BE2C (cell line): ENCODE measurements around the gene PDE6B.

ENCODE experiments used
- DNase-seq: peaks from one replicate; pipeline ENCODE4 v3.0.0-alpha.2; 2020
- H3K27me3 ChIP-seq: fragments of 250-450 bp; sonication (Bioruptor Pico); 2 replicates; pipeline ENCODE4 v1.5.1; 2020; ENCODE audit warnings: mild to moderate bottlenecking
- H3K36me3 ChIP-seq: fragments of 250-450 bp; sonication (Bioruptor Pico); 2 replicates; pipeline ENCODE4 v1.5.1; 2020; ENCODE audit warnings: mild to moderate bottlenecking
- H3K4me1 ChIP-seq: fragments of 250-450 bp; sonication (Bioruptor Pico); 2 replicates; pipeline ENCODE4 v1.5.1; 2020
- H3K4me3 ChIP-seq: 2 replicates; pipeline ENCODE4 v1.5.1; 2011; ENCODE audit warnings: low read depth, low read length
- H3K9me3 ChIP-seq: fragments of 250-450 bp; sonication (Bioruptor Pico); 2 replicates; pipeline ENCODE4 v1.5.1; 2020
- TF ChIP-seq, protein P1 (sequence below): IDR thresholded peaks from 2 replicates; pipeline ENCODE4 v1.5.1; 2012; ENCODE audit warnings: mild to moderate bottlenecking, low read depth, low read length

The PDE6B gene

DNA sequence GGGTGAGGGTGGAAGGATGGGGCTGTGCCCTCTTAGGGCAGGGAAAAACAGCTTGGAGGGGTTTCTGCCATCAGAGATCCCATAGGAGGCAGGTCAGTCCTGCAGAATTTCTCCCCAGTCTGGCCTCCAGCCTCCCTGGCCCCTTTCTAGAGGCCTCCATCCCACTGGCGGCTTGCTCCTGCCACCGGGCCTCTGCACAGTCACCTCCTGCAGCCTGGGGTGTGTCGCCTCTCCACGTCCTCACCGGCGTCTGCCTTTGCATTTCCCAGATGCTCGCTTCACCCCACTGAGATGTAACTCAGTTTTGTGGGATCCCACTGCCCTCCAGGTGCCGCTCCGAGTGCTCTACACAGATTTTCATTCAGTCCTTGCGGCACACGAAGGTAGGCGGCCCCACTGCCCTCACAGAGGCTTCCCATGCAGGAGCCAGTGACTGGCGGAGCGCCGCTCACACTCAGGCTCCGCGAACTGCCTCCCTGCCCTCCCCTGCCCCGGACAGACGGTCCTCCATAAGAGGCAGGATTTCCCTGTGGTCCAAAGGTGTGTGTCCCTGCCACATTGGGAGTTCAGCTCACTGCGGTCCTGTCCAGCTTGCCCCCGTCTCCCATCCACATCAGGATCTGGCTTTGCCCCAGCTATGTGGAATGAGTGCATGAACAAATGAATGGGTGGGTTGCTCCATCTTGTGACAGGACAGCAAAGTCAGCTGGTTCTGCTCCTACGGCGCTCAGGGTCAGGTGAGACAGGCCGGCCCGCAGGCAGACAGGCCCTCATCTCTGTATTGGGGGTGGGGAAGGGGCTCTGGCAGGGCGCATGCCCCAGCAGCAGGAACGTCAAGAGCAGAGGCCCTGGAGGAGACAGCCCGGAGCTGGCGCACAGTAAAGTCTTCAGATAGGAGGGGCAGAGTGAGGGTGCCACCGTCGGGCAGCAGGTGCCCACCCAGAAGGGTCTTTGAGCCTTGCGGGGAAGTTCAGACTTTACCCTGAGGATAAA is 46.6 kb upstream of the PDE6B start:
- Histone ChIP-seq H3K36me3 (no peaks in the 10 kb centered on the region), H3K27me3 (peaks cover 17% of the 10 kb centered on the region), H3K4me3 (no peak overlapping the region), H3K4me1 (no peaks in the 10 kb centered on the region), H3K9me3 (peaks cover 3% of the 10 kb centered on the region; the same call in 1 of the 2 replicates)
- DNase-seq, result no peak
- TF ChIP-seq, protein P1, sequence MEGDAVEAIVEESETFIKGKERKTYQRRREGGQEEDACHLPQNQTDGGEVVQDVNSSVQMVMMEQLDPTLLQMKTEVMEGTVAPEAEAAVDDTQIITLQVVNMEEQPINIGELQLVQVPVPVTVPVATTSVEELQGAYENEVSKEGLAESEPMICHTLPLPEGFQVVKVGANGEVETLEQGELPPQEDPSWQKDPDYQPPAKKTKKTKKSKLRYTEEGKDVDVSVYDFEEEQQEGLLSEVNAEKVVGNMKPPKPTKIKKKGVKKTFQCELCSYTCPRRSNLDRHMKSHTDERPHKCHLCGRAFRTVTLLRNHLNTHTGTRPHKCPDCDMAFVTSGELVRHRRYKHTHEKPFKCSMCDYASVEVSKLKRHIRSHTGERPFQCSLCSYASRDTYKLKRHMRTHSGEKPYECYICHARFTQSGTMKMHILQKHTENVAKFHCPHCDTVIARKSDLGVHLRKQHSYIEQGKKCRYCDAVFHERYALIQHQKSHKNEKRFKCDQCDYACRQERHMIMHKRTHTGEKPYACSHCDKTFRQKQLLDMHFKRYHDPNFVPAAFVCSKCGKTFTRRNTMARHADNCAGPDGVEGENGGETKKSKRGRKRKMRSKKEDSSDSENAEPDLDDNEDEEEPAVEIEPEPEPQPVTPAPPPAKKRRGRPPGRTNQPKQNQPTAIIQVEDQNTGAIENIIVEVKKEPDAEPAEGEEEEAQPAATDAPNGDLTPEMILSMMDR, result no peak

DNA sequence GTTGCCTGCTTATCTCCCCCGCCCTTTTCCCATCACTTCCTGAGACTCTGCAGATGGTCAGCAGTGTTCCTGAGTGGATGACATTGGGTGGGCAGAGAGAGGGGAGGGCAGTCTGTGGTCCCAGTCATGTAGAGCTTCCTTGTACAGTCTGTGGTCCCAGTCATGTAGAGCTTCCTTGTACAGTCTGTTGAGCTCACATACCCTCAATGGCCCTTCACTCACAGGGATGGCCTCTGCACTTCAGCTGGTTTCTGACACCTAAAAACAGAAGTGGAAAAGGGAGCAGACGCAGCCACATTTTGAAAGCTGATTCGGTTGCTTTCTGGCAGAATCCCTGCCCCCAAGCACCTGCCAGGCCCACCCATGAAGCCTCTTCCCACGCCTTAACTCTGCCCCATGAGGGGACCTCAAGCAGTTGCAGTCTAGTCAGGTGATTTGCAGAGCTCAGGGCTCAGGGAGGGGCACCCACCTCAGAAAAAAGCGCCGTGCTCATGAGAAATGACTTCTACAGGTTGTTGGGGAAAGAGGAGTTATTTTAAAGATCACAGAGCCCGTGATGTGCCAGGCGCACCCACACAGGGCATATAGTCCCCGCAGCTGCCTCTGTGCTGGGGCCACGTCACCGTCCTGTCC is 45.7 kb upstream of the PDE6B start:
- Histone ChIP-seq H3K27me3 (peaks cover 11% of the 10 kb centered on the region), H3K36me3 (no peaks in the 10 kb centered on the region), H3K4me1 (no peaks in the 10 kb centered on the region), H3K9me3 (peaks cover 3% of the 10 kb centered on the region; the same call in 1 of the 2 replicates), H3K4me3 (no peak overlapping the region)
- no peak for DNase-seq
- TF ChIP-seq, protein P1, result no peak

DNA sequence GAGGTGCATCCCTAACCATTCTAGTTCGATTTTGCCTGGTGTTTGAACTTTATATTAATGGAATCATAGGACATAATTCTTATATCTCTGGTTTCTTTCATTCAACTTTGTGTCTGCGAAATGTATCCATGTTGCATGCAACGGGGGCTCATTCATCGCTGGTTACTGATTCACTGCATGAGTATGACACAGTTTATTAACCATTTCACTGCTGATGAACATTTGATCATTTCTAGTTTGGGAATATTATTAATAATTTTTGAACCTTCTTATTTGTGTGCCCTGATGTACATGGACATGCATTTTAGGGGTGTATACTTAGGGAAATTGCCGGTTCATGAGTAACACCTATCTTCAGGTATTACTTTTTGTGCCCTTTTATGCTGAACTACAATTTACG is 44.2 kb upstream of the PDE6B start:
- Histone ChIP-seq H3K4me3 (no peak overlapping the region), H3K9me3 (peaks cover 3% of the 10 kb centered on the region; the same call in 1 of the 2 replicates), H3K4me1 (no peaks in the 10 kb centered on the region), H3K36me3 (no peaks in the 10 kb centered on the region), H3K27me3 (peaks cover 4% of the 10 kb centered on the region; the same call in 1 of the 2 replicates)
- DNase-seq, result no peak
- TF ChIP-seq, protein P1, result no peak

DNA sequence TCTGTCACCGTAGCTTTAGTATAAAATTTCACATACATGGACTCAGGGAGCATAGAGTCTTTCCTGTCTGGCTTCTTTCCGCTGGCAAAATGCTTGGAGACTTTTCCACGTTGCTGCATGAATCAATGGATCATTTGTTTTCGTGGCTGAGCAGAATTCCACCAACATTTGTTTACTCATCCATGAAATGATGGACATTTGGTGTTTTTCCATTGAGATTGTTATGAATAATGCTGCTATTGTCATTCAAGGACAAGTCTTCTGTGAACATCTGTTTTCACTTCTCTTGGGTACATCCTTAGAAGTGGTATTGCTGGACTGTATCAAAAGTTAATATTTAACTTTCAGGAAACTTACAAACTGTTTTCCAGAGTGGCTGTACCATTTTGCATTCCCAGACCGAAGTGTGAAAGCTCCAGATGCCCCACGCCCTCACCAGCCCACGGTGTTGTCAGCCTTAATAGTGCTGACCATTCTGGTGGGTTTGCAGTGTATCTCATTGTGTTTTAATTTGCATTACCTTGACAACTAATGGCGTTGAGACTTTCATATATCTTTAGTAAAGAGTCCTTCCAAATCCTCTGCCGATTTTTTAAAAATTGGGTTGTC is 43.5 kb upstream of the PDE6B start:
- peaks cover 3% of the 10 kb centered on the region; the same call in 1 of the 2 replicates for H3K9me3 ChIP-seq
- TF ChIP-seq, protein P1, result no peak
- H3K27me3 ChIP-seq, result peaks cover 4% of the 10 kb centered on the region; the same call in 1 of the 2 replicates
- no peaks in the 10 kb centered on the region for H3K36me3 ChIP-seq
- H3K4me3 ChIP-seq, result no peak overlapping the region
- DNase-seq, result no peak
- no peaks in the 10 kb centered on the region for H3K4me1 ChIP-seq

DNA sequence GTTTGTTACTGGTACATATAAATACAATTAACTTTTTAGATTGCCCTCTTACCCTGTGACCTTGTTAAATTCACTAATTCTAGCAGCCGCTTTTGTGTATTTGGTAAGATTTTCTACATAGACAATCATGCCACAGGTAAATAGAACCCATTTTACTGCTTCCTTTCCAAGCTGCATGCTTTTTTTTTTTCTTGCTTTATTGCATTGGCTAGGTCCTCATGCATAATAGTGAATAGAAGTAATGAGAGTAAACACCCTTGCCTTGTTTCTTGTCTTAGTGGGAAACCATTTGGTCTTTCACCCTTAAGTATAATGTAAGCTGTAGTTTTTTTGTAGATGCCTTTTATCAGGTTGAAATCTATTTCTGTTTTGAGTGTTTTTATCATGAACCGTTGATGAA is 41.6 kb upstream of the PDE6B start:
- TF ChIP-seq, protein P1, result no peak
- no peak overlapping the region for H3K4me3 ChIP-seq
- H3K9me3 ChIP-seq, result peaks cover 3% of the 10 kb centered on the region; the same call in 1 of the 2 replicates
- no peaks in the 10 kb centered on the region for H3K36me3 ChIP-seq
- H3K27me3 ChIP-seq, result 0 out of 2 replicates have a peak, but pooled peaks cover 4% of the 10 kb centered on the region
- no peaks in the 10 kb centered on the region for H3K4me1 ChIP-seq
- no peak for DNase-seq
